H1 (cell line): ENCODE results near the gene GPRC5D. TPM values are rescaled to one million over a fixed set of nuclear protein-coding genes. Genes with fewer than 3 reads are reported as not detected.

Experiments
- SP4 ChIP-seq: IDR thresholded peaks from 2 replicates; pipeline ENCODE4 v1.6.1; 2012; ENCODE audit warnings: low read length, inconsistent platforms
- TAF7 ChIP-seq: optimal IDR thresholded peaks from 2 replicates; pipeline ENCODE3; 2011; ENCODE audit warnings: low read depth, mild to moderate bottlenecking, inconsistent platforms, low read length, moderate library complexity, borderline replicate concordance
- polyA plus RNA-seq, 7 experiments: library from polyadenylated mRNA; depleted of rRNA in 3 of 7; stranded (reverse) in 5 of 7; unstranded in 2 of 7; fragments of >200 nt in 5 of 7; fragments of 200-250 nt in 2 of 7; gene quantifications; 1 replicate in 5 of 7; 2 replicates in 1 of 7; 4 replicates in 1 of 7; pipeline versions ENCODE4 v1.2.1 to v1.2.3, GENCODE V29; 2011 to 2013; ENCODE audit warnings: missing spikeins in 2 of 7, mixed read lengths in 2 of 7
- total RNA-seq: library from RNA; stranded (reverse); fragmentation: NEBNext Ultra II Directional; extraction: Animal tissue kit (Norgen Biotek cat#: 25700); gene quantifications from 2 replicates; pipeline ENCODE4 v1.2.1, GENCODE V29; 2021

GPRC5D gene
- total and polyA plus RNA-seq, 2 of the 8 experiments (the other 6 are each of a cell fraction or from before 2014, with no cell fraction given) = 0.45 TPM; not detected in 1

DNA sequence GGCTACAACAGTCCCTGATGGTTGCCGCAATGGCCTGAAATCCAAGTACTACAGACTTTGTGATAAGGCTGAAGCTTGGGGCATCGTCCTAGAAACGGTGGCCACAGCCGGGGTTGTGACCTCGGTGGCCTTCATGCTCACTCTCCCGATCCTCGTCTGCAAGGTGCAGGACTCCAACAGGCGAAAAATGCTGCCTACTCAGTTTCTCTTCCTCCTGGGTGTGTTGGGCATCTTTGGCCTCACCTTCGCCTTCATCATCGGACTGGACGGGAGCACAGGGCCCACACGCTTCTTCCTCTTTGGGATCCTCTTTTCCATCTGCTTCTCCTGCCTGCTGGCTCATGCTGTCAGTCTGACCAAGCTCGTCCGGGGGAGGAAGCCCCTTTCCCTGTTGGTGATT is 43.7 kb downstream of the GPRC5D start (continued):
- TF ChIP-seq SP4 (no peak), TAF7 (no peak)
